DOHH2 (cell line): Measurements from ENCODE around the gene SRRD.

Experiments used
- EZH2phosphoT487 ChIP-seq: fragments of 200-600 bp; sonication (generic); IDR thresholded peaks from 2 replicates; pipeline ENCODE4 v1.6.1; 2017; ENCODE audit warnings: borderline replicate concordance, mild to moderate bottlenecking, antibody characterized with exemption, low read length, moderate library complexity, mixed read lengths
- TF ChIP-seq, protein P1 (sequence below): fragments of 200-600 bp; sonication (generic); IDR thresholded peaks from one replicate; pipeline ENCODE4 v1.5.1; 2014; ENCODE audit warnings: antibody characterized with exemption, mild to moderate bottlenecking, low read depth, low read length; ENCODE audit not compliant: poor library complexity, severe bottlenecking

DNA sequence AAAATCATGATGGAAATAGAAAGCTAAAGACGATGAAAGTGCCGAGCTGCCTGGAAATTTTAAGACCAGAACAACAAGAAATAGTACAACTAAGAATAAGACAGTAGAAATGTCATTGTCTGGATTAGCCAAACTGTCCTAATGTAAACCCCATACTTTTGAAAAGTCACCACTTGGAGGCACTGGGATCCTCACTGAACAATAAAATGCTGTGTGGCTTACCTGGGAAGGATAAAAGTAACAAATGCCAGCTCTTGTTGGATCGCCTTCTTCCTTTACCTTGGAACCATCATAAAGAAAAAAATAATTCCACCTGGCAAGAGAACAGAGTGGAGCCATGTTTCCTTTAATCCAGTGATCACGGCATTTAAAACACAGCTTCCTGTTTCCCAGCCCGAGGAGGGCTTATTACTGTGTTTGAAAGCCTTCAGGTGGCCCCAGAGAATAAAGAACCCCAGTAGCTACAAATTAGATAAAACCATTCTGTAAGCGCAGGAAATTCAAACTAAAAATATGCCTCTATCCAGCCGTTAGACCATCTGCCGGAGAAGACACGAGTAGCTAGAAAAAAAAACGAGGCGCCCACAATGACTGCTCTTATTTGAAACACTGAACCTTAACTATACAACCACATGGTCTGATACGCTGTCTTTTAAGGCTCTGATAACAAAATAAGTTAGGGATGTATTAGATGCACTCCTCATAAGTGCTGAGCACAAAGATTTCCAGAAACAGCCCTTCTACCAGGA is 4.5 kb upstream of the SRRD start:
- TF ChIP-seq EZH2phosphoT487, result no peak
- TF ChIP-seq, protein P1, sequence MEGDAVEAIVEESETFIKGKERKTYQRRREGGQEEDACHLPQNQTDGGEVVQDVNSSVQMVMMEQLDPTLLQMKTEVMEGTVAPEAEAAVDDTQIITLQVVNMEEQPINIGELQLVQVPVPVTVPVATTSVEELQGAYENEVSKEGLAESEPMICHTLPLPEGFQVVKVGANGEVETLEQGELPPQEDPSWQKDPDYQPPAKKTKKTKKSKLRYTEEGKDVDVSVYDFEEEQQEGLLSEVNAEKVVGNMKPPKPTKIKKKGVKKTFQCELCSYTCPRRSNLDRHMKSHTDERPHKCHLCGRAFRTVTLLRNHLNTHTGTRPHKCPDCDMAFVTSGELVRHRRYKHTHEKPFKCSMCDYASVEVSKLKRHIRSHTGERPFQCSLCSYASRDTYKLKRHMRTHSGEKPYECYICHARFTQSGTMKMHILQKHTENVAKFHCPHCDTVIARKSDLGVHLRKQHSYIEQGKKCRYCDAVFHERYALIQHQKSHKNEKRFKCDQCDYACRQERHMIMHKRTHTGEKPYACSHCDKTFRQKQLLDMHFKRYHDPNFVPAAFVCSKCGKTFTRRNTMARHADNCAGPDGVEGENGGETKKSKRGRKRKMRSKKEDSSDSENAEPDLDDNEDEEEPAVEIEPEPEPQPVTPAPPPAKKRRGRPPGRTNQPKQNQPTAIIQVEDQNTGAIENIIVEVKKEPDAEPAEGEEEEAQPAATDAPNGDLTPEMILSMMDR, result peak; percentile 36
